K562 (cell line): ENCODE measurements around the gene SUGP1. TPM values are rescaled to one million over a fixed set of nuclear protein-coding genes. Genes with fewer than 3 reads are reported as not detected.
A peak's percentile ranks its signal among the peaks of the same experiment; 100 is the strongest.

Experiments used
- ATAC-seq: fragments of 200-7000 bp; cut with Tn5 transposase; 3 replicates; pipeline ENCODE4 v1.9.1; 2020; ENCODE audit warnings: moderate library complexity
- BruUV-seq: library from RNA; stranded (reverse); fragments of 400-500 nt; replicated peaks from 2 replicates; lab custom pipeline; 2021; lab: Mats Ljungman, UMichigan
- CTCF ChIA-PET: fragments of 300-600 bp; formaldehyde crosslinking; extraction: SDS; loops from one replicate; lab custom pipeline; 2021; ENCODE audit warnings: low intra/inter-chr PET ratio; lab: Yijun Ruan, JAX
- POLR2A ChIA-PET: fragments of 300-600, 350-650 bp; sonication (Branson Sonifier 250); formaldehyde crosslinking; extraction: SDS; loops from one replicate; lab custom pipeline; 2021; ENCODE audit warnings: antibody characterized with exemption, inconsistent platforms; lab: Yijun Ruan, JAX
- DNase-seq, 4 experiments: peaks; one replicate each; pipeline versions ENCODE4 v3.0.0 to v3.0.0-alpha.2; 2011 to 2018; ENCODE audit warnings: low spot score in 3 of 4, mixed read lengths in 3 of 4; ENCODE audit errors: extremely low read depth in 1 of 4
- FAIRE-seq: peaks from 2 replicates; lab custom pipeline; 2011; peaks lifted over from hg19 to GRCh38; lab: Jason Lieb, UNC
- H2AFZ ChIP-seq: 2 replicates; pipeline ENCODE4 v1.6.0; 2011; ENCODE audit warnings: low read depth, low read length, control low read depth, inconsistent platforms
- H3K27ac ChIP-seq: fragments of 200-600 bp; 3 replicates; pipeline ENCODE4 v1.8.0; 2011; ENCODE audit warnings: low read depth, mild to moderate bottlenecking, control low read depth, inconsistent platforms, low read length, moderate library complexity, mixed read lengths; ENCODE audit errors: extremely low read depth
- H3K27me3 ChIP-seq, 2 experiments: fragments of 300-600 bp in 1 of 2; 2 replicates in 1 of 2; 3 replicates in 1 of 2; pipeline versions ENCODE4 v1.6.0 to v1.8.0; 2011; ENCODE audit warnings: inconsistent platforms in 2 of 2, low read length in 2 of 2, mild to moderate bottlenecking in 1 of 2, mixed read lengths in 1 of 2, moderate library complexity in 1 of 2; ENCODE audit not compliant: control insufficient read depth in 2 of 2, insufficient read depth in 2 of 2
- H3K36me3 ChIP-seq: fragments of 300-600 bp; 3 replicates; pipeline ENCODE4 v1.8.0; 2011; ENCODE audit warnings: mild to moderate bottlenecking, low read length, inconsistent platforms; ENCODE audit not compliant: control insufficient read depth, insufficient read depth
- H3K4me1 ChIP-seq, 2 experiments: fragments of 200-600 bp in 1 of 2; replicated peaks in 1 of 2; 2 replicates in 1 of 2; 3 replicates in 1 of 2; pipeline versions ENCODE4 v1.5.1 to v1.8.0; 2011; ENCODE audit warnings: inconsistent platforms in 2 of 2, low read length in 2 of 2, mild to moderate bottlenecking in 1 of 2, mixed read lengths in 1 of 2, moderate library complexity in 1 of 2; ENCODE audit not compliant: control insufficient read depth in 2 of 2, insufficient read depth in 2 of 2
- H3K4me2 ChIP-seq: 2 replicates; pipeline ENCODE4 v1.6.1; 2011; ENCODE audit warnings: low read length, control low read depth, inconsistent platforms, mixed read lengths; ENCODE audit not compliant: insufficient read depth
- H3K4me3 ChIP-seq: fragments of 200-600 bp; sonication (generic), shearing (Covaris generic); 2 replicates; pipeline ENCODE4 v1.5.1; 2016; ENCODE audit warnings: control low read depth, inconsistent platforms
- H3K79me2 ChIP-seq: fragments of 200-600 bp; 3 replicates; pipeline ENCODE4 v1.8.0; 2011; ENCODE audit warnings: low read length, inconsistent platforms; ENCODE audit not compliant: control insufficient read depth, insufficient read depth
- H3K9ac ChIP-seq, 2 experiments: 2 replicates each; pipeline versions ENCODE4 v1.6.0 to v1.6.1; 2011; ENCODE audit warnings: low read depth in 2 of 2, low read length in 2 of 2, control low read depth in 1 of 2, inconsistent platforms in 1 of 2, mild to moderate bottlenecking in 1 of 2, mixed read lengths in 1 of 2; ENCODE audit not compliant: insufficient read depth in 1 of 2
- H3K9me1 ChIP-seq: one replicate; pipeline ENCODE4 v1.6.0; 2011; ENCODE audit warnings: inconsistent platforms, mild to moderate bottlenecking, low read length, moderate library complexity; ENCODE audit not compliant: control insufficient read depth, insufficient read depth
- H3K9me3 ChIP-seq: replicated peaks from 2 replicates; pipeline ENCODE4 v1.5.1; 2011; ENCODE audit warnings: low read depth, low read length, inconsistent platforms; ENCODE audit not compliant: control insufficient read depth, insufficient read depth
- H4K20me1 ChIP-seq: replicated peaks from 2 replicates; pipeline ENCODE4 v1.6.1; 2011; ENCODE audit warnings: low read length, inconsistent platforms, mixed read lengths; ENCODE audit not compliant: control insufficient read depth, insufficient read depth
- ARID3B ChIP-seq: fragments of 250-450 bp; sonication (Bioruptor Pico); IDR thresholded peaks from 2 replicates; pipeline ENCODE4 v1.4.0; 2020; ENCODE audit warnings: borderline replicate concordance
- FOS ChIP-seq: IDR thresholded peaks from 3 replicates; pipeline ENCODE4 v1.6.1; 2011; ENCODE audit not compliant: insufficient read length; ENCODE audit errors: extremely low read depth
- HES1 ChIP-seq: fragments of 450-650 bp; IDR thresholded peaks from 2 replicates; pipeline ENCODE4 v1.6.1; 2016; ENCODE audit warnings: low read depth, mild to moderate bottlenecking, moderate library complexity
- NFYB ChIP-seq: IDR thresholded peaks from 2 replicates; pipeline ENCODE4 v1.6.1; 2011; ENCODE audit warnings: mild to moderate bottlenecking, moderate library complexity; ENCODE audit not compliant: insufficient read length; ENCODE audit errors: extremely low read depth
- RBM25 ChIP-seq: fragments of 200-400 bp; formaldehyde crosslinking; IDR thresholded peaks from 2 replicates; pipeline ENCODE4 v1.6.1; 2018; ENCODE audit warnings: low read length, low read depth, moderate library complexity; ENCODE audit not compliant: severe bottlenecking
- REST ChIP-seq, 2 experiments: fragments of 450-650 bp; formaldehyde crosslinking in 1 of 2; IDR thresholded peaks; 2 replicates each; pipeline versions ENCODE4 v1.4.0 to v1.6.1; 2014 to 2020; ENCODE audit warnings: mild to moderate bottlenecking in 2 of 2, borderline replicate concordance in 1 of 2, low read depth in 1 of 2
- RFX5 ChIP-seq: IDR thresholded peaks from 2 replicates; pipeline ENCODE4 v1.6.1; 2011; ENCODE audit warnings: low read depth, mild to moderate bottlenecking, improper control_type of control experiment, low read length
- TOE1 ChIP-seq, 2 experiments: fragments of 450-650 bp in 1 of 2; sonication (generic) in 1 of 2; formaldehyde crosslinking in 1 of 2; IDR thresholded peaks; 2 replicates each; pipeline versions ENCODE4 v1.7.1 to v1.8.0; 2016 to 2022; ENCODE audit warnings: borderline replicate concordance in 2 of 2, mild to moderate bottlenecking in 2 of 2, antibody characterized with exemption in 1 of 2, inconsistent platforms in 1 of 2, low read depth in 1 of 2, missing genetic modification reagents in 1 of 2, moderate library complexity in 1 of 2
- WGBS: fragments of 100-300 bp; shearing (Covaris generic); methylation state at CpG from one replicate; pipeline ENCODE4 v1.1.6; 2016; ENCODE audit warnings: low coverage, mixed read lengths; ENCODE audit not compliant: insufficient coverage; ENCODE audit errors: missing lambda C conversion rate; 5-methylcytosine and 5-hydroxymethylcytosine counted together
- in situ Hi-C: fragments of 300-500 bp; cut with MboI; formaldehyde crosslinking; loops from 4 replicates; pipeline ENCODE4 v1.15.0; 2018; ENCODE audit warnings: inconsistent platforms, mixed read lengths
- intact Hi-C: fragments of 100-400 bp; cut with micrococcal nuclease; formaldehyde crosslinking; loops from 2 replicates; pipeline ENCODE4 v1.14.2; 2022
- polyA plus RNA-seq, 8 experiments: library from polyadenylated mRNA; depleted of rRNA in 4 of 8; stranded (reverse) in 5 of 8; unstranded in 3 of 8; fragments of >200 nt; fragmentation: Nextera tagmentation in 2 of 8; fragmentation: Illumina TruSeq in 1 of 8; extraction: Ambion mirVana in 2 of 8; extraction: Trizol in 1 of 8; gene quantifications; 2 replicates each; pipeline versions ENCODE4 v1.2.1 to v1.2.3, GENCODE V29; 2011 to 2014; ENCODE audit warnings: inconsistent platforms in 1 of 8, missing spikeins in 1 of 8
- total RNA-seq, 7 experiments: library from RNA; depleted of rRNA in 6 of 7; stranded (reverse); fragments of >200 nt in 6 of 7; fragmentation: Illumina TruSeq in 2 of 7; extraction: Trizol in 2 of 7; gene quantifications; 2 replicates each; pipeline versions ENCODE4 v1.2.1 to v1.2.3, GENCODE V29; 2011 to 2021; ENCODE audit warnings: low replicate concordance in 1 of 7
- TF ChIP-seq, protein P1 (sequence below): sonication (generic); formaldehyde crosslinking; IDR thresholded peaks from 2 replicates; pipeline ENCODE4 v1.5.0; 2020; ENCODE audit warnings: missing genetic modification reagents

SUGP1 gene
- total and polyA plus RNA-seq, 9 of the 15 experiments (the other 6 are each of a cell fraction or from before 2014, with no cell fraction given) = 1.0 to 53.3 (median 32.4) TPM

DNA sequence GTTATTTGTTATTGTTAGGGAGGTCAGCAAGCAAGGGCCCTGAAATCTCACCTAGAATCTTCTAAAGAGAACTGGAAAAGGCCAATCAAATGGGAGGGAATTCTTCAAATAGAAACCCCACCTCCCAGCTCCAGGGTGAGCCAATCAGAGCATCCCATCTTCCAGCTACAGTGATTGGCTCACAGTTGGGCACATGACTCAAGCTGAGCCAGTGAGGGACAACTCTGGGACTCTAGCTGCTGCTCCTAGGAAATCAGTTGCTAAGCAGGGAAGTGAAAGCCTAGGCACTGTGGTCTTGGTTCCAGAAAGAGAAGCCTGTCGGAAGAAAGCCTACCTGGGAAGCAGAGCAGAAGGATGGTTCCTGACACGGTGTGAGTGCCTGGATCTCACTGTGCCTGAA, 60.6 kb downstream of the SUGP1 start:
- no peaks in the 10 kb centered on the region for H3K9me1 ChIP-seq
- 43% methylated on average over 2 of the region's 2 CpGs for WGBS
- H3K9me3 ChIP-seq = peaks cover 1% of the 10 kb centered on the region; the same call in 1 of the 2 replicates
- no peaks in the 10 kb centered on the region for H3K79me2 ChIP-seq
- CTCF ChIA-PET = no interaction called here
- H3K9ac ChIP-seq = no peak overlapping the region
- no TSS peak for BruUV-seq
- ATAC-seq (peak; percentile 81), FAIRE-seq (peak; percentile 91), DNase-seq (peak; percentile 51 to 84 (median 78))
- H3K36me3 ChIP-seq = no peaks in the 10 kb centered on the region
- H3K27ac ChIP-seq = no peak overlapping the region
- POLR2A ChIA-PET = interaction anchor here (0.9 kb wide), 1 partner anchor 20 kb away, joined by 3 read pairs; no protein-coding TSS in a partner anchor
- H4K20me1 ChIP-seq = 0 out of 2 replicates have a peak, but pooled peaks cover 7% of the 10 kb centered on the region
- H3K4me1 ChIP-seq = peaks cover 0 to 37% of the 10 kb centered on the region in 2 experiments; a peak in 3 of 5 replicates
- peaks cover 20 to 47% of the 10 kb centered on the region in 2 experiments; a peak in 4 of 5 replicates for H3K27me3 ChIP-seq
- no peak overlapping the region for H2AFZ ChIP-seq
- intact Hi-C loops (no loop called here), in situ Hi-C loops (no loop called here)
- H3K4me2 ChIP-seq = no peak overlapping the region
- no peak overlapping the region for H3K4me3 ChIP-seq
- 0 out of 2 replicates have a peak, but pooled peaks have one; percentile 7 for TF ChIP-seq REST (IDR thresholded peaks at IDR 0.05; ENCODE audit: borderline replicate concordance)
- TF ChIP-seq REST (CRISPR knock-in tag; IDR thresholded peaks at IDR 0.05; ENCODE audit: low read depth) = no peak
- peak; percentile 91 for TF ChIP-seq RFX5
- no peak for TF ChIP-seq ARID3B (CRISPR knock-in tag)
- TF ChIP-seq RBM25 = peak; percentile 36
- TF ChIP-seq HES1 = no peak
- TF ChIP-seq, protein P1, sequence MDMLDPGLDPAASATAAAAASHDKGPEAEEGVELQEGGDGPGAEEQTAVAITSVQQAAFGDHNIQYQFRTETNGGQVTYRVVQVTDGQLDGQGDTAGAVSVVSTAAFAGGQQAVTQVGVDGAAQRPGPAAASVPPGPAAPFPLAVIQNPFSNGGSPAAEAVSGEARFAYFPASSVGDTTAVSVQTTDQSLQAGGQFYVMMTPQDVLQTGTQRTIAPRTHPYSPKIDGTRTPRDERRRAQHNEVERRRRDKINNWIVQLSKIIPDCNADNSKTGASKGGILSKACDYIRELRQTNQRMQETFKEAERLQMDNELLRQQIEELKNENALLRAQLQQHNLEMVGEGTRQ (CRISPR knock-in tag) = peak; percentile 91
- TF ChIP-seq NFYB = peak; percentile 77
- peak; percentile 48 for TF ChIP-seq FOS
- no peak for TF ChIP-seq TOE1 (IDR thresholded peaks at IDR 0.05; ENCODE audit: borderline replicate concordance)
- TF ChIP-seq TOE1 (CRISPR knock-in tag; IDR thresholded peaks at IDR 0.05; ENCODE audit: borderline replicate concordance, low read depth) = no peak
